H4 (cell line): ENCODE data around the gene SEMA3B. TPM values are rescaled to one million over a fixed set of nuclear protein-coding genes. Genes with fewer than 3 reads are reported as not detected.
A peak's percentile ranks its signal among the peaks of the same experiment; 100 is the strongest.
"Not testable (repeated sequence)": the region's sequence is repeated elsewhere in the genome, so short reads cannot be mapped to it uniquely, and the experiment has no call there.

ENCODE experiments used
- DNase-seq: peaks from one replicate; pipeline ENCODE4 v3.0.0-alpha.2; 2015; ENCODE audit warnings: low spot score
- total RNA-seq: library from RNA; depleted of rRNA; stranded (reverse); fragments of >200 nt; shearing (Covaris generic); gene quantifications from 2 replicates; pipeline ENCODE4 v1.2.3, GENCODE V29; 2014

The SEMA3B gene
- total RNA-seq, 1 experiment from 2014 or later: 5.9 TPM

DNA sequence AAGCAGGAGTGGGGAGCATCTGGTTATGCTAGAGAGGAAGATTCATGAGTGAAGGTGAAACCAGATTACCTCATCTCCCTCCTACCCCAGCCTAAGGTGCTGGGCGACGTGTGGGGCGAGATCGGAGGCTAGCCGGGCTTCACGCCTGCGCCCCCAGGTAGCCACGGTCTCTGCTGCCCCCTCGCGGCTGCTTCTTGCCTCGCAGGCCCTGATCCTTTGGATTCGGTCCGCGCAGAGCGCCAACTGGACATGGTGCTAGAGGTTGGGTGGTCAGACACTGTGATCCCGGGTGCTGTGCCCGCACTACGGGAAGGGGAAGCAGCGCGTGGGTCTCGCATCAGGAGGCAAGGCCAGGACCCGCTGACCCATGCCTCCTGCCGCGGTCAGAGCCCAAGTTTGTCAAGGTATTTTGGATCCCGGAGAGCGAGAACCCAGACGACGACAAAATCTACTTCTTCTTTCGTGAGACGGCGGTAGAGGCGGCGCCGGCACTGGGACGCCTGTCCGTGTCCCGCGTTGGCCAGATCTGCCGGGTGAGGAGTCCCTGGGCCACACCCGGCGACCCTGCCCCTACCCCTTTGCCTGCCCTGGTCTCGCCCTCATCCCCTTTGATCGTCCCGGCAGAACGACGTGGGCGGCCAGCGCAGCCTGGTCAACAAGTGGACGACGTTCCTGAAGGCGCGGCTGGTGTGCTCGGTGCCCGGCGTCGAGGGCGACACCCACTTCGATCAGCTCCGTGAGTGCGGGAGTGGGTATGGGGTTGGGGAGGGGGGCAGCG, 4.2 kb downstream of the SEMA3B start:
- peak; percentile 34 for DNase-seq

- no peak for DNase-seq
Measured at GRCh38 chr3:50273689-50274065, 4.7 kb downstream of the SEMA3B start.

GRCh38 chr3:50274371-50275104, 5.6 kb downstream of the SEMA3B start:
- no peak for DNase-seq

DNA sequence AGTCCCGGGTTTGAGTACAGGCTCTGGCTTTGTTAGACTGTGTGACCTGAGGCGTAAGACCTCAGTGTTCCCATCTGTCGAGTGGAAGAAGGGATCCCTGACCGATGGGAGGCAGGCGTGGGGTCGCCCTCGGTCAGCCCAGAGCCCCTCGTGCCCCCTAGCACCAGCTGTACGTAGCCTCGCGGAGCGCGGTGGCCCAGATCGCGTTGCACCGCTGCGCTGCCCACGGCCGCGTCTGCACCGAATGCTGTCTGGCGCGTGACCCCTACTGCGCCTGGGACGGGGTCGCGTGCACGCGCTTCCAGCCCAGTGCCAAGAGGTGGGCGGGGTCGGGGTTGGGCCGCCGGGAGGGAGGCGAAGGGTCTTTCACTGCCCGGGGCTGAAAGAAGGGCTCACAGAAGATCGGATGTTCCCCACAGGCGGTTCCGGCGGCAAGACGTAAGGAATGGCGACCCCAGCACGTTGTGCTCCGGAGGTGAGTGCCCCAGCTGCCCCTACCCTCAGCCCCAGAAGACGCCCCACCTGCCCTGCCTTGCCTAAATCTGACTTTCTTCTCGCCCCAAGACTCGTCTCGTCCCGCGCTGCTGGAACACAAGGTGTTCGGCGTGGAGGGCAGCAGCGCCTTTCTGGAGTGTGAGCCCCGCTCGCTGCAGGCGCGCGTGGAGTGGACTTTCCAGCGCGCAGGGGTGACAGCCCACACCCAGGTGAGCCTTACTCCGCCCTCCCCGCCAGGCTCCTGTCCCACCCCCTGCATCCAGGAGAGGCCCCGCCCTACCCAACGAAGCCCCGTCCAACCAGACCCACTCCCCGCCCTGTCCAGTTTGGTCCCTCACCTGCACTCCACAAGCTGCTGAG, 6.4 kb downstream of the SEMA3B start:
- no peak for DNase-seq

- no peak for DNase-seq
Measured at GRCh38 chr3:50275996-50276761, 7.2 kb downstream of the SEMA3B start.

- DNase-seq: no peak
Measured at GRCh38 chr3:50276762-50277101, 7.8 kb downstream of the SEMA3B start.

- no peak for DNase-seq
Measured at GRCh38 chr3:50278123-50278879, 9.4 kb downstream of the SEMA3B start.

DNA sequence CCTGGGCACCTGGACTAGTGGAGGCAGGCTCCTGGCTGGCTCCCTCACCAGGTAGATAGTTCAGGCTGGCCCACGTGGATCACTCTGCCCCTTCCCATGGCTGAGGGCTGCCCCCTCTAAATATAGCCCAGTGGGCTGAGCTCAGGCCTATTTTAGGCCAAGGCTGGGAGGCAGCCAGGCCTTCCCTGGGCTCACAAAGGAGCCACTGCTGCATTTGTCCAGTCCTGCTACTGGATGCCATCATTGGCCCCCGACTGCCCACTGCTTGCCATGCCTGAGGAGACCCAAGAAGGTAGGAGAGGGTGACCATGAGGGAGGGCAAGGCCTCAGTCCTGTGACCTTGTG, 9.9 kb downstream of the SEMA3B start, which contains the start of gene LSMEM2:
TSS of gene LSMEM2 (plus strand) at position 208 of the 345 bp plus-strand sequence. CDS start at position 235, 27 bp downstream.
- no peak for DNase-seq

GRCh38 chr3:50279255-50280016, 10.5 kb downstream of the SEMA3B start:
- no peak for DNase-seq

- DNase-seq: not testable (repeated sequence)
Measured at GRCh38 chr3:50284121-50284520, 15.2 kb downstream of the SEMA3B start.

DNA sequence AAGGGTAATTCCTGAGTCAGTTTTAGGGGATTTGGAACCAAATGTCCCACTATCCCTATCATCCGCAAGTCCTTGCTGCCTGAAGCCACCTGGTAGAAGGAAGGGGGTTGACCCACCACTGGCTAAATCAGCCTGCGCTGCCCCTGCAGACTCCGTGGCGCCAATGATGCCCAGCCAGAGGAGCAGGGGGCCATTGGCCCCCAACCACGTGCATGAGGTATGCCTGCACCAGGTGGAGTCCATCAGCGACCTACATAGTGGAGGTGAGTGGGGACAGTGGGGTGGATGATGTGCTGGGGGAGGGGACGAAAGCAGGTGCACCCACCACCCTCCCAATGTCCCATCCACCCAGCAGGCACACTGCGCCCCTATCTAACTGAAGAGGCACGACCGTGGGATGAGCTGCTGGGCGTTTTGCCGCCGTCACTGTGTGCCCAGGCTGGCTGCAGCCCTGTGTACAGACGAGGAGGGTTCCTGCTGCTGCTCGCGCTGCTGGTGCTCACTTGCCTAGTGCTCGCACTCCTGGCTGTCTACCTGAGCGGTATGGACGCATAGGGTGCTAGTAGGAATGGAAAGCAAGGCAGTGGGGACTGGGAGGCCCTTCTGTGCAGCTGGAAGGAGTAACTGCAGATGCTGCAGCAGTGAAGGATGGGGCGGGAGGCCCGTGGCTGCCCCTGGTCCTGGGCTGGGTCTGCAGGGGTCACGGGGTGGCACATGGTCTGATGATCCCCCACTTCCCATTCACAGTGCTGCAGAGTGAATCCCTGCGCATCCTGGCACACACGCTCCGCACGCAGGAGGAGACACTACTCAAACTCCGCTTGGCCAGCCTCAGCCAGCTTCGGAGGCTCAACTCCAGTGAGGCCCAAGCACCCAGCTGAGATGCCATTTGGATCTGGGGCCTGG, 17.6 kb downstream of the SEMA3B start:
- no peak for DNase-seq

DNA sequence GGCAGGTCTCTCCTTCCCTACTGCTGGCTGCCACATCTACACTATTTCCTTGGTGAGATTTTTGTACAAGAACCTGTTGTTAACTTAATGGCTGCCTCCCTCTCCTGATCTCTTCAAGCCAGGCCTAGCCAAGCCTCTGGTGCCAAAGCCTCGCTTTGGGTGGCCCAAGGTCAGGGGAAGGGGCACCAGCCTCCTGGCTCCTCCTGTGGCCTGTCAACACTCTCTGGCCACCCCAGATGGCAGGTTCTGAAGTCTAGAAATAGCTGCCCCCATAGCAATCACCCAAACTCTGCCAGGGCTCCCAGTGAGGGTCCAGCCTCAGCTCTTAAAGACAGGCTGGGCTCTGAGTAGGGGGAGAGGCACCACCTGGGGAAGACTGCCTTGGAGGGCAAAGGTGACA, 18.3 kb downstream of the SEMA3B start:
- DNase-seq: no peak

DNA sequence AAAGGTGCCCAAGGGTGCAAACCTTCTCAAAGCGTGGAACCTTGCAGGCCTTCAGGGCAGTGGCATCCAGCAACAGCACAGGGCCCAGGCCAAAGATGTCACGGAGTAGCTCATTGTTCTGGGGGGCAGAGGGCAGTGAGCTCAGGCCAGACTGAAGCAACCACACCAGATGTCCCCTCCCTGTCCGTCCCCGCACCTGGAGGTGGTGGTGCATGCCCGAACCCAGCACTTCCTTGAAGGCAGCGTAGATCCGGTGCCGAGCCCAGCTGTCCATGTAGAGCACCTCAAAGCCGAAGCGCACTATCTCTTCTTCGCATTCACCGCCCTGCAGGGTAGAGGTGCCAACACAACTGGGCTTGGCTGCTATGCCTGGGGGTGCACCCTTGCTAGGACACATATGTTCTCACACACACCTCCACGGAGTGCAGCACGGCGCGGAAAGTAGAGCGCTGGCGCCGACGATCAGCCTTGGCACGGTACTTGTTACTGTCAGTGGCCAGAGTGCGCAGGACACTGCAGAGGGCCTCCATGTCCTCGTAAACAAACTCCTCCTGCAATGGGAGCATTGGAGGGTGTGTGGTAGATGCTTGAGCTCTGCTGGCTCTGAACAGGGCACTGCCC, 19.6 kb downstream of the SEMA3B start:
- no peak for DNase-seq

DNA sequence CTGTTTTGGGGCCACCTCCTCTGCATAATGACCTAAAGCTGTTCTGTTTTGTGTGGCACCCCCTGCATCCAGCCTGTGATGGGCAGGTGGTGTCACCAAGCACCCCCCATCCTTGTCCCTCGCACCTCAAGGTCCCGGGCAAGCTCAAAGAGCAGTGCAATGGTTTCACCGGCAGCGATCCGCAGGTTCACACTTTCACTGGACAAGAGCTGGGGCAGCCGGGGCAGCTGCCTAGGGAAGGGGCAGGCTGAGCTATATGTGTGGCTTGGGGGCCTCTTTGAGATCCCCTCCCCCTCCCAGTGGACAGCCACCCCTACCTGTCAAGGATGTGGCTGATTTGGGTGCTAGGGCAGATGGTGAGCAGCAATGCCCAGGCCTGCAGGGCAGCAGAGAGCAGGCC, 20.2 kb downstream of the SEMA3B start:
- no peak for DNase-seq

DNA sequence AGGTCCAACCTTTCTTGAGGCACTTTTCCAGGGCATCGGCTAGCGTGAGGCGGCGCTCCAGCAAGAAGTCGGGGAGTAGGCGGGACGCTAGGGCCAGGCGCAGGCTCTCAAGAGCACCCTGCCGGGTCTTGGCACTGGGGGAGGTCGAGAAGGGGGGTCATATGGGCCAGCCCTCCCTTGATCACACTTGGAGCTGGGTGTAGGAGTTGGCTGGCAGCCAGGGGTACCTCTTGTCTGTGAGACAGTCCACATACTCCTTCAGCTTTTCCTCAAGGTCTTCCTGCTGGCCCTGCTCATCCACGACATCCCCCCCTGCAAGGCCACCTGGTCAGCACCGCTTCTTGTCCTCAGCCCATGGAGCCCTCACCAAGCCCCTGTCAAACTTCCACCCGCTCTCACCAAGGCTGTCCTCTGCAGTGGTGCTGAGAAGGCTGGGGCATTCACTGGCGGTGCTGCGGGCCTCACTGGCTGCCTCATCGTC, 21.3 kb downstream of the SEMA3B start:
- DNase-seq: no peak

DNA sequence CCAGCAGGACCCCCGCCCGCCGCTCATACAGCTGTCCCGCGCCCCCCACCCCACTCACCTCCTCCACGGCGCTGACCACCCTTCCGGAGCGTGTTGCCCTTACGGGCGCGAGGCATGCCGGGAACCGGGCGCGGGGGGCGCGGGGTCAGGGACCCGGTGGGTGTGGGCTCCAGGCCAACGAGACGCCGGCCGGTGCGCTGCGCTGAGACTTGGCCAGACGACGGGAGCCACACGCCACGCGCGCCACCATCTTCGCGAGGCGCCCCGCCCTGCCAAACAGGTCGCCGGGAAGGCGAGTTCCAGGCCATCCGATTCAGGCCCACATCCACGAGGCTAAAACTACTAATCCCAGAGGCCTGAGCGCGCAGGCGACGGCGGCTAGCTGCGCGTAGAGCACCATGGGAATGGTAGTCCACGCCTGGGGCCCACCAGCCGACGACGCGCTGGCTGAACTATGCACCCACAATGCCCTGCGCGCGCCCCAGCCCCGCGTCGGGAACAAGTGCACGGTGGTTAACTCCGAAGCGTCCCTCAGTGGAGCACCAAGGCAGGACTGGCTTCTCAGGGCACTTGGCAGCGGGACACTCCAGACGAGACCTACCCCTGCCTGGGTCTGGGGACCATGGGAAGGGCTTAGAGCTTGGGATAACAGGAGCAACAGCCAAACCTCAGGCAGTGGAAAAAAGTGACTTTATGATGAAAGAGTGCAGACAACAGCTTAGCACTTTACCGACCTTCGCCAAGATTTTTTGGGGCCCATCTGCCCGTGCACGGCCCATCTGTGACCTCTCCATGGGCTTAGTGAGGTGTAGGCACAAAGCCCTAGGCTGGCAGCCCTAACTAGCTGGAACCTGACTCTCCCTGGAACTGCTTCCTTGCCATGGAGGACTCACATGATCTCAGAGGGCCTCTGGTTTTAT, 23.5 kb downstream of the SEMA3B start, which contains the start of gene IFRD2:
TSS of gene IFRD2 (minus strand) at position 271 of the 920 bp plus-strand sequence. CDS start at position 116, 155 bp downstream.
- DNase-seq: peak; percentile 94
